Measurements from ENCODE around the gene KIAA1671.

KIAA1671 gene

GRCh38 chr22:25167082-25167481 lies 214.6 kb downstream of the KIAA1671 start:
- no peak overlapping the region for H3K4me3 ChIP-seq (ENCODE audit: low read depth, low read length)
- no peak for DNase-seq (ENCODE audit: low read depth)
- TF ChIP-seq, protein P1, sequence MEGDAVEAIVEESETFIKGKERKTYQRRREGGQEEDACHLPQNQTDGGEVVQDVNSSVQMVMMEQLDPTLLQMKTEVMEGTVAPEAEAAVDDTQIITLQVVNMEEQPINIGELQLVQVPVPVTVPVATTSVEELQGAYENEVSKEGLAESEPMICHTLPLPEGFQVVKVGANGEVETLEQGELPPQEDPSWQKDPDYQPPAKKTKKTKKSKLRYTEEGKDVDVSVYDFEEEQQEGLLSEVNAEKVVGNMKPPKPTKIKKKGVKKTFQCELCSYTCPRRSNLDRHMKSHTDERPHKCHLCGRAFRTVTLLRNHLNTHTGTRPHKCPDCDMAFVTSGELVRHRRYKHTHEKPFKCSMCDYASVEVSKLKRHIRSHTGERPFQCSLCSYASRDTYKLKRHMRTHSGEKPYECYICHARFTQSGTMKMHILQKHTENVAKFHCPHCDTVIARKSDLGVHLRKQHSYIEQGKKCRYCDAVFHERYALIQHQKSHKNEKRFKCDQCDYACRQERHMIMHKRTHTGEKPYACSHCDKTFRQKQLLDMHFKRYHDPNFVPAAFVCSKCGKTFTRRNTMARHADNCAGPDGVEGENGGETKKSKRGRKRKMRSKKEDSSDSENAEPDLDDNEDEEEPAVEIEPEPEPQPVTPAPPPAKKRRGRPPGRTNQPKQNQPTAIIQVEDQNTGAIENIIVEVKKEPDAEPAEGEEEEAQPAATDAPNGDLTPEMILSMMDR (IDR thresholded peaks at IDR 0.05; ENCODE audit: insufficient read depth, low read depth, low read length, missing control alignments): no peak

- H3K4me3 ChIP-seq (ENCODE audit: low read depth, low read length): no peak overlapping the region
- no peak for DNase-seq (ENCODE audit: low read depth)
- TF ChIP-seq, protein P1 (IDR thresholded peaks at IDR 0.05; ENCODE audit: insufficient read depth, low read depth, low read length, missing control alignments): no peak
Measured at GRCh38 chr22:25167834-25168601, 215.5 kb downstream of the KIAA1671 start.

- H3K4me3 ChIP-seq (ENCODE audit: low read depth, low read length): no peak overlapping the region
- TF ChIP-seq, protein P1 (IDR thresholded peaks at IDR 0.05; ENCODE audit: insufficient read depth, low read depth, low read length, missing control alignments): no peak
- DNase-seq (ENCODE audit: low read depth): no peak
Measured at GRCh38 chr22:25169278-25170031, 216.9 kb downstream of the KIAA1671 start.

GRCh38 chr22:25170426-25170980 lies 218.0 kb downstream of the KIAA1671 start:
- TF ChIP-seq, protein P1 (IDR thresholded peaks at IDR 0.05; ENCODE audit: insufficient read depth, low read depth, low read length, missing control alignments): no peak
- no peak for DNase-seq (ENCODE audit: low read depth)
- no peak overlapping the region for H3K4me3 ChIP-seq (ENCODE audit: low read depth, low read length)

DNA sequence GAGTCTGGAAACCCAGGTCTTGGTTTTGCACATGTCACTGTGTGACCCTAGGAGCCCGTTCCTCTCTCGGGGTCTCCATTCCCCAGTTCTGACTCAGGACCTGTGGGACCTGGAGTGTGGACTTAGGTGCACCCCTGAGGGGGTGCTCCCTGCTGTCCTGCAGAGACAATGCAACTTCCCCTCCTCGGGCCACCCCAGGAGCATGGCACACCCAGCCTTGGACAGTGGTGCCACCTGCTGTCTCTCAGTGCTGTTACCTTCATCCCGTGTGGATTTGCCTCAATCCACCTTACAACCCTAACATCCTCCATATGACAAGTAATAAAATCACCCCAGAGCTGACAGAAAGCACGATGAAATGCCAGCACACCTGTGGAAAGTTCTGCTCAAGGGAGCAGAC lies 219.6 kb downstream of the KIAA1671 start:
- DNase-seq (ENCODE audit: low read depth): peak; percentile 27
- TF ChIP-seq, protein P1 (IDR thresholded peaks at IDR 0.05; ENCODE audit: insufficient read depth, low read depth, low read length, missing control alignments): peak; percentile 40
- no peak overlapping the region for H3K4me3 ChIP-seq (ENCODE audit: low read depth, low read length)

DNA sequence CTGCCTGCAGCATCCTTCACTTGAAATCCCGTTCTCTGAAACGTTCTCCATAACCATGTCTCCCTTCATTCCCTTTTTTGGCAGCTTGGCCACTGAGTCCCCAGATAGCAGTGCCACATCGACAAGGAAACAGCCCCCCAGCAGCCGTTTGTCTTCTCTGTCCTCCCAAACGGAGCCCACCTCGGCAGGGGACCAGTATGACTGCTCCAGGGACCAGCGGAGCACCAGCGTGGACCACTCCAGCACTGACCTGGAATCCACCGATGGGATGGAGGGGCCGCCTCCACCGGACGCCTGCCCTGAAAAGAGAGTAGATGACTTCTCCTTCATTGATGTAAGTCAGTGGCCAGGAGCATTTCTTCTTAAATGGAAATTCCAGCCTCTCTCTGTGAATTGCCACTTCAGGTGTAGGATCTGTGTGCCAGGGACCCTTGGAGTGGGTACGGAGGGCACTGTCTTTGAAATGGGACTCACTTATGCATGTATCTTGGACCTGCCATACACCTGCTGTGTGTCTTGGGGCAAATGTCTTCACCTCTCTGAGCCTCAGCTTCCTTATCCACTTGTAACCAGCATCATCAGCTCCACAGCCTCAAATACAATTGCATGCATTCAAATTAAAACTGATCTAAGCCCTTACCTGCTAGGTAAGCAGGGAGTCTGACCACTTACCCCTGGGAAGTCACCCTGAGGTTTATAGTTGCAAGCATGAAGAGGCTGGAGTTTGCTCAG lies 221.8 kb downstream of the KIAA1671 start:
- H3K4me3 ChIP-seq (ENCODE audit: low read depth, low read length): no peak overlapping the region
- no peak for DNase-seq (ENCODE audit: low read depth)
- TF ChIP-seq, protein P1 (IDR thresholded peaks at IDR 0.05; ENCODE audit: insufficient read depth, low read depth, low read length, missing control alignments): no peak

Measured in GM12865 (cell line).